IMR-90 (cell line): Measurements from ENCODE around the gene LGMN. TPM values are rescaled to one million over a fixed set of nuclear protein-coding genes. Genes with fewer than 3 reads are reported as not detected.

Experiments used
- ATAC-seq: fragments of 200-7000 bp; cut with Tn5 transposase; 2 replicates; pipeline ENCODE4 v1.9.1; 2020; ENCODE audit warnings: low read depth, mild to moderate bottlenecking, moderate library complexity
- BruUV-seq: library from RNA; stranded (reverse); fragments of 400-500 nt; replicated peaks from 2 replicates; lab custom pipeline; 2021; lab: Mats Ljungman, UMichigan
- CTCF ChIA-PET: fragments of 300-600 bp; formaldehyde crosslinking; extraction: SDS; loops from one replicate; lab custom pipeline; 2021; ENCODE audit warnings: antibody characterized with exemption; lab: Yijun Ruan, JAX
- POLR2A ChIA-PET: fragments of 300-600 bp; sonication (Branson Sonifier 250); formaldehyde crosslinking; loops from one replicate; lab custom pipeline; 2022; ENCODE audit warnings: antibody characterized with exemption; ENCODE audit not compliant: unreplicated experiment; lab: Charles Lee
- DNase-seq: peaks from one replicate; pipeline ENCODE4 v3.0.0; 2013
- H2AFZ ChIP-seq: replicated peaks from 2 replicates; pipeline ENCODE3; 2013; ENCODE audit warnings: low read length, mild to moderate bottlenecking; ENCODE audit not compliant: poor library complexity
- H2AK5ac ChIP-seq: 2 replicates; pipeline ENCODE4 v1.6.1; 2013; ENCODE audit warnings: low read depth, low read length, inconsistent platforms
- H2AK9ac ChIP-seq: replicated peaks from 2 replicates; pipeline ENCODE3; 2013; ENCODE audit warnings: mild to moderate bottlenecking, low read depth, low read length, moderate library complexity; ENCODE audit not compliant: poor library complexity
- H2BK120ac ChIP-seq: 2 replicates; pipeline ENCODE4 v1.6.1; 2013; ENCODE audit warnings: low read depth, low read length, inconsistent platforms
- H2BK15ac ChIP-seq: 3 replicates; pipeline ENCODE4 v1.6.1; 2013; ENCODE audit warnings: low read depth, low read length, inconsistent platforms
- H2BK20ac ChIP-seq: 2 replicates; pipeline ENCODE4 v1.6.1; 2013; ENCODE audit warnings: low read depth, mild to moderate bottlenecking, inconsistent platforms, low read length, moderate library complexity
- H2BK5ac ChIP-seq: 2 replicates; pipeline ENCODE4 v1.6.1; 2013; ENCODE audit warnings: mild to moderate bottlenecking, low read depth, low read length, inconsistent platforms; ENCODE audit not compliant: poor library complexity, severe bottlenecking
- H3K14ac ChIP-seq: replicated peaks from 2 replicates; pipeline ENCODE4 v1.6.1; 2013; ENCODE audit warnings: low read depth, low read length, inconsistent platforms
- H3K18ac ChIP-seq: 2 replicates; pipeline ENCODE4 v1.6.1; 2013; ENCODE audit warnings: low read depth, low read length, control low read depth
- H3K23ac ChIP-seq: 2 replicates; pipeline ENCODE4 v1.6.1; 2013; ENCODE audit warnings: low read depth, low read length, inconsistent platforms
- H3K27ac ChIP-seq: 2 replicates; pipeline ENCODE4 v1.5.1; 2013; ENCODE audit warnings: mild to moderate bottlenecking, control low read depth, low read length; ENCODE audit not compliant: insufficient read depth
- H3K27me3 ChIP-seq: 2 replicates; pipeline ENCODE4 v1.6.1; 2013; ENCODE audit warnings: low read length; ENCODE audit not compliant: control insufficient read depth, insufficient read depth
- H3K36me3 ChIP-seq: 2 replicates; pipeline ENCODE4 v1.6.1; 2013; ENCODE audit warnings: low read length, mixed read lengths; ENCODE audit not compliant: control insufficient read depth, insufficient read depth
- H3K4ac ChIP-seq: 2 replicates; pipeline ENCODE4 v1.6.1; 2013; ENCODE audit warnings: low read depth, low read length, inconsistent platforms
- H3K4me1 ChIP-seq: 2 replicates; pipeline ENCODE4 v1.6.1; 2013; ENCODE audit warnings: low read length, mixed read lengths; ENCODE audit not compliant: control insufficient read depth, insufficient read depth
- H3K4me2 ChIP-seq: 2 replicates; pipeline ENCODE4 v1.6.1; 2013; ENCODE audit warnings: low read depth, mild to moderate bottlenecking, control low read depth, low read length, moderate library complexity
- H3K4me3 ChIP-seq: 2 replicates; pipeline ENCODE4 v1.5.1; 2013; ENCODE audit warnings: low read depth, mild to moderate bottlenecking, control low read depth, low read length, moderate library complexity; ENCODE audit not compliant: insufficient read depth
- H3K56ac ChIP-seq: 2 replicates; pipeline ENCODE4 v1.6.1; 2013; ENCODE audit warnings: low read length, inconsistent platforms; ENCODE audit not compliant: insufficient read depth; ENCODE audit errors: extremely low read depth
- H3K79me1 ChIP-seq, 2 experiments: 2 replicates each; pipeline ENCODE4 v1.6.1; 2013; ENCODE audit warnings: low read length in 2 of 2, inconsistent platforms in 1 of 2, low read depth in 1 of 2
- H3K9ac ChIP-seq: 2 replicates; pipeline ENCODE4 v1.6.1; 2013; ENCODE audit warnings: low read depth, low read length, control low read depth
- H3K9me1 ChIP-seq: 2 replicates; pipeline ENCODE4 v1.6.1; 2013; ENCODE audit warnings: low read length, inconsistent platforms; ENCODE audit not compliant: insufficient read depth
- H3K9me3 ChIP-seq: 2 replicates; pipeline ENCODE4 v1.6.1; 2013; ENCODE audit warnings: low read length; ENCODE audit not compliant: control insufficient read depth, insufficient read depth
- H4K20me1 ChIP-seq: 2 replicates; pipeline ENCODE4 v1.6.1; 2013; ENCODE audit warnings: low read length, inconsistent platforms; ENCODE audit not compliant: insufficient read depth
- H4K5ac ChIP-seq: 2 replicates; pipeline ENCODE4 v1.6.1; 2013; ENCODE audit warnings: mild to moderate bottlenecking, low read depth, low read length, control low read depth
- H4K8ac ChIP-seq, 2 experiments: 2 replicates each; pipeline ENCODE4 v1.6.1; 2013; ENCODE audit warnings: low read depth in 2 of 2, low read length in 2 of 2, control low read depth in 1 of 2, inconsistent platforms in 1 of 2
- H4K91ac ChIP-seq: 2 replicates; pipeline ENCODE4 v1.6.1; 2013; ENCODE audit warnings: low read depth, low read length, inconsistent platforms; ENCODE audit not compliant: insufficient read depth
- BHLHE40 ChIP-seq: fragments of 150-350 bp; IDR thresholded peaks from 2 replicates; pipeline ENCODE4 v1.6.1; 2016; ENCODE audit warnings: mild to moderate bottlenecking, low read depth, low read length
- CEBPB ChIP-seq: IDR thresholded peaks from 2 replicates; pipeline ENCODE4 v1.6.1; 2012; ENCODE audit warnings: low read depth, low read length, improper control_type of control experiment
- CHD1 ChIP-seq: IDR thresholded peaks from 2 replicates; pipeline ENCODE4 v1.6.1; 2012; ENCODE audit warnings: low read depth, low read length, improper control_type of control experiment
- FOS ChIP-seq: fragments of 150-350 bp; IDR thresholded peaks from 2 replicates; pipeline ENCODE4 v1.6.1; 2016; ENCODE audit warnings: low read depth, low read length
- MAFK ChIP-seq: IDR thresholded peaks from 2 replicates; pipeline ENCODE4 v1.6.1; 2012; ENCODE audit warnings: low read depth, low read length, improper control_type of control experiment
- MAZ ChIP-seq: IDR thresholded peaks from 2 replicates; pipeline ENCODE4 v1.6.1; 2012; ENCODE audit warnings: low read depth, mild to moderate bottlenecking, low read length, improper control_type of control experiment, moderate library complexity, borderline replicate concordance
- MXI1 ChIP-seq: IDR thresholded peaks from 2 replicates; pipeline ENCODE4 v1.6.1; 2012; ENCODE audit warnings: low read depth, mild to moderate bottlenecking, low read length, moderate library complexity, borderline replicate concordance
- NFE2L2 ChIP-seq: fragments of 150-350 bp; IDR thresholded peaks from 2 replicates; pipeline ENCODE4 v1.6.1; 2016; ENCODE audit warnings: low read depth, mild to moderate bottlenecking, low read length
- POLR2A ChIP-seq: IDR thresholded peaks from 2 replicates; pipeline ENCODE4 v1.6.1; 2012; ENCODE audit warnings: mild to moderate bottlenecking, low read depth, low read length
- RAD21 ChIP-seq: IDR thresholded peaks from 2 replicates; pipeline ENCODE4 v1.6.1; 2012; ENCODE audit warnings: low read length, improper control_type of control experiment
- RCOR1 ChIP-seq: IDR thresholded peaks from 2 replicates; pipeline ENCODE4 v1.6.1; 2012; ENCODE audit warnings: mild to moderate bottlenecking, low read length, improper control_type of control experiment; ENCODE audit not compliant: insufficient replicate concordance
- RFX5 ChIP-seq: IDR thresholded peaks from 2 replicates; pipeline ENCODE4 v1.8.0; 2012; ENCODE audit warnings: low read depth, mild to moderate bottlenecking, low read length, moderate library complexity
- SMC3 ChIP-seq: fragments of 150-350 bp; IDR thresholded peaks from 2 replicates; pipeline ENCODE4 v1.6.1; 2016; ENCODE audit warnings: low read depth, mild to moderate bottlenecking, antibody characterized with exemption, low read length, moderate library complexity
- WGBS, 2 experiments: methylation state at CpG; one replicate each; pipeline versions ENCODE4 v1.1.5 to v1.1.7; 2013; ENCODE audit warnings: missing lambda C conversion rate in 2 of 2; ENCODE audit not compliant: insufficient read length in 1 of 2; ENCODE audit errors: extremely low coverage in 2 of 2; 5-methylcytosine and 5-hydroxymethylcytosine counted together
- dilution Hi-C: fragments of 300-500 bp; cut with HindIII; formaldehyde crosslinking; loops from one replicate; pipeline ENCODE4 v1.14.3; 2018; ENCODE audit warnings: low sequenced_read_pairs; ENCODE audit not compliant: unreplicated experiment
- in situ Hi-C: fragments of 300-500 bp; cut with MboI; formaldehyde crosslinking; loops from 3 replicates; pipeline ENCODE4 v1.14.3; 2019; ENCODE audit warnings: low sequenced_read_pairs, inconsistent platforms, mixed read lengths
- intact Hi-C: fragments of 100-400 bp; cut with micrococcal nuclease; formaldehyde crosslinking; loops from 2 replicates; pipeline ENCODE4 v1.10.0; 2022
- polyA plus RNA-seq, 3 experiments: library from polyadenylated mRNA; depleted of rRNA; stranded (reverse); fragments of >200 nt; gene quantifications; 2 replicates each; pipeline ENCODE4 v1.2.3, GENCODE V29; 2012; ENCODE audit warnings: low replicate concordance in 1 of 3
- total RNA-seq: library from RNA; depleted of rRNA; stranded (reverse); fragments of >200 nt; gene quantifications from 2 replicates; pipeline ENCODE4 v1.2.3, GENCODE V29; 2012
- TF ChIP-seq, protein P1 (sequence below): fragments of 150-350 bp; IDR thresholded peaks from 2 replicates; pipeline ENCODE4 v1.6.1; 2017; ENCODE audit warnings: mild to moderate bottlenecking, antibody characterized with exemption, low read length, low read depth
- TF ChIP-seq, protein P2 (sequence below): fragments of 150-350 bp; IDR thresholded peaks from 2 replicates; pipeline ENCODE4 v1.6.1; 2016; ENCODE audit warnings: low read depth, mild to moderate bottlenecking, low read length, moderate library complexity, borderline replicate concordance
- TF ChIP-seq, protein P3 (sequence below): conservative IDR thresholded peaks from 2 replicates; pipeline ENCODE4 v1.5.1; 2012; ENCODE audit warnings: mild to moderate bottlenecking, low read depth, low read length, improper control_type of control experiment

LGMN gene
- total and polyA plus RNA-seq, 2 of the 4 experiments (the other 2 are of a cell fraction): 19.2 to 39.3 TPM

DNA sequence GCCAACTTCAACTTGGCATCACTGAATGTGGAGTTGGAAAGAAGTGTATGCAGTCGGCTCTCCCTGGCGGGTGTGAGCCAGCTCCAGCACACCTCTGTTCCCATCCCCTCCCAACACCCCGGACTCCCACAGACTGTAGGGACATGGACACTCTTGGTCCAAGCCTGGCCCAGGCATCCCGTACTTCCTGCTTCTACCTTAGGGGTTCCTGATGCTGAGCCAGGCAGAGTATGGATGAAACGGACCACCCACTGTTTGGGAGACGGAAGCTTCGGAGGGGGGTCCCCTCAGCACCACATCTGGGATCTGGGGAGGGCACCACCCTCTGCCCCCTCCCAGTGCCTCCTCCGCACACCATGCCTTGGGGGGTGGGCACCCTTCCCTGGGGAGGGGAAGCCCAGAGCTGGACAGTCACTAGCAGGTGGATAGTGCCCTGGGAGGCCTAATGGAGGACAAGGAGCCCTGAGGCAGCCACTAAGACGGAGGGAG, 62.0 kb downstream of the LGMN start:
- BruUV-seq: no TSS peak
- Histone ChIP-seq H3K4me3 (no peak overlapping the region), H4K20me1 (no peaks in the 10 kb centered on the region)

More for the DNA sequence above, 62.0 kb downstream of the LGMN start:
- TF ChIP-seq RAD21 (no peak), CEBPB (no peak), POLR2A (no peak), NFE2L2 (no peak), RFX5 (no peak), BHLHE40 (no peak), FOS (no peak), MAZ (no peak), CHD1 (no peak), MXI1 (no peak), MAFK (no peak), RCOR1 (no peak), SMC3 (no peak)
- TF ChIP-seq, protein P1, sequence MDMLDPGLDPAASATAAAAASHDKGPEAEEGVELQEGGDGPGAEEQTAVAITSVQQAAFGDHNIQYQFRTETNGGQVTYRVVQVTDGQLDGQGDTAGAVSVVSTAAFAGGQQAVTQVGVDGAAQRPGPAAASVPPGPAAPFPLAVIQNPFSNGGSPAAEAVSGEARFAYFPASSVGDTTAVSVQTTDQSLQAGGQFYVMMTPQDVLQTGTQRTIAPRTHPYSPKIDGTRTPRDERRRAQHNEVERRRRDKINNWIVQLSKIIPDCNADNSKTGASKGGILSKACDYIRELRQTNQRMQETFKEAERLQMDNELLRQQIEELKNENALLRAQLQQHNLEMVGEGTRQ: no peak
- TF ChIP-seq, protein P2, sequence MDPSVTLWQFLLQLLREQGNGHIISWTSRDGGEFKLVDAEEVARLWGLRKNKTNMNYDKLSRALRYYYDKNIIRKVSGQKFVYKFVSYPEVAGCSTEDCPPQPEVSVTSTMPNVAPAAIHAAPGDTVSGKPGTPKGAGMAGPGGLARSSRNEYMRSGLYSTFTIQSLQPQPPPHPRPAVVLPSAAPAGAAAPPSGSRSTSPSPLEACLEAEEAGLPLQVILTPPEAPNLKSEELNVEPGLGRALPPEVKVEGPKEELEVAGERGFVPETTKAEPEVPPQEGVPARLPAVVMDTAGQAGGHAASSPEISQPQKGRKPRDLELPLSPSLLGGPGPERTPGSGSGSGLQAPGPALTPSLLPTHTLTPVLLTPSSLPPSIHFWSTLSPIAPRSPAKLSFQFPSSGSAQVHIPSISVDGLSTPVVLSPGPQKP: no peak
- TF ChIP-seq, protein P3, sequence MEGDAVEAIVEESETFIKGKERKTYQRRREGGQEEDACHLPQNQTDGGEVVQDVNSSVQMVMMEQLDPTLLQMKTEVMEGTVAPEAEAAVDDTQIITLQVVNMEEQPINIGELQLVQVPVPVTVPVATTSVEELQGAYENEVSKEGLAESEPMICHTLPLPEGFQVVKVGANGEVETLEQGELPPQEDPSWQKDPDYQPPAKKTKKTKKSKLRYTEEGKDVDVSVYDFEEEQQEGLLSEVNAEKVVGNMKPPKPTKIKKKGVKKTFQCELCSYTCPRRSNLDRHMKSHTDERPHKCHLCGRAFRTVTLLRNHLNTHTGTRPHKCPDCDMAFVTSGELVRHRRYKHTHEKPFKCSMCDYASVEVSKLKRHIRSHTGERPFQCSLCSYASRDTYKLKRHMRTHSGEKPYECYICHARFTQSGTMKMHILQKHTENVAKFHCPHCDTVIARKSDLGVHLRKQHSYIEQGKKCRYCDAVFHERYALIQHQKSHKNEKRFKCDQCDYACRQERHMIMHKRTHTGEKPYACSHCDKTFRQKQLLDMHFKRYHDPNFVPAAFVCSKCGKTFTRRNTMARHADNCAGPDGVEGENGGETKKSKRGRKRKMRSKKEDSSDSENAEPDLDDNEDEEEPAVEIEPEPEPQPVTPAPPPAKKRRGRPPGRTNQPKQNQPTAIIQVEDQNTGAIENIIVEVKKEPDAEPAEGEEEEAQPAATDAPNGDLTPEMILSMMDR: no peak
- Histone ChIP-seq H2BK15ac (no peak overlapping the region), H4K5ac (no peak overlapping the region), H3K27me3 (no peaks in the 10 kb centered on the region), H3K9me1 (no peaks in the 10 kb centered on the region), H3K4me1 (0 out of 2 replicates have a peak, but pooled peaks cover 2% of the 10 kb centered on the region), H3K79me1 (peaks cover 0 to under 1% of the 10 kb centered on the region in 2 experiments; a peak in 1 of 4 replicates), H3K9ac (no peak overlapping the region), H3K23ac (no peak overlapping the region), H4K8ac (no peak overlapping the region), H3K56ac (no peak overlapping the region), H3K36me3 (peaks cover 34% of the 10 kb centered on the region), H2BK120ac (no peak overlapping the region), H2AFZ (peak overlapping the region; percentile 2), H3K4me2 (no peak overlapping the region), H3K27ac (no peak overlapping the region), H2AK9ac (no peak overlapping the region), H2BK5ac (no peak overlapping the region), H2BK20ac (no peak overlapping the region), H3K14ac (no peak overlapping the region), H3K4ac (no peak overlapping the region), H3K18ac (no peak overlapping the region), H2AK5ac (no peak overlapping the region), H3K9me3 (no peaks in the 10 kb centered on the region), H4K91ac (no peak overlapping the region)
- in situ Hi-C loops: loop anchor here (10.0 kb wide), 1 partner anchor 562 kb away; the partner anchor contains the start of genes CPSF2 and NDUFB1
- ChIA-PET CTCF (interaction anchor here (0.7 to 1.3 kb wide), 8 partner anchors 31 to 113 kb away, joined by 3 to 9 read pairs (median 4); no protein-coding TSS in a partner anchor), POLR2A (no interaction called here)
- no peak for DNase-seq
- WGBS, 2 experiments: 33% methylated on average over 1 of the region's 9 CpGs; no CpG with 5 or more reads in 1 of the 2 experiments
- dilution Hi-C loops: no loop called here
- intact Hi-C loops: loop anchor here (1.0 kb wide), 1 partner anchor 146 kb away; no protein-coding TSS in a partner anchor
- no peak for ATAC-seq
